K562 (cell line): Measurements from ENCODE around the gene DUOXA2.

ENCODE experiments used
- CREB1 ChIP-seq, 2 experiments: sonication (generic) in 1 of 2; formaldehyde crosslinking in 1 of 2; IDR thresholded peaks; 2 replicates each; pipeline versions ENCODE4 v1.6.1 to v1.8.0; 2012 to 2022; ENCODE audit warnings: inconsistent platforms in 1 of 2, mild to moderate bottlenecking in 1 of 2, missing genetic modification reagents in 1 of 2, moderate library complexity in 1 of 2
- E2F5 ChIP-seq: sonication (generic); formaldehyde crosslinking; IDR thresholded peaks from 2 replicates; pipeline ENCODE4 v1.8.0; 2022; ENCODE audit warnings: mild to moderate bottlenecking, missing genetic modification reagents
- SIN3A ChIP-seq, 2 experiments: fragments of 150-350 bp in 1 of 2; IDR thresholded peaks; 2 replicates each; pipeline ENCODE4 v1.6.1; 2011 to 2016; ENCODE audit warnings: borderline replicate concordance in 2 of 2, low read depth in 2 of 2, low read length in 2 of 2, mild to moderate bottlenecking in 2 of 2, moderate library complexity in 2 of 2; ENCODE audit not compliant: control insufficient read depth in 1 of 2
- TCF3 ChIP-seq: sonication (generic); formaldehyde crosslinking; IDR thresholded peaks from 2 replicates; pipeline ENCODE4 v1.4.0; 2020; ENCODE audit warnings: mild to moderate bottlenecking, missing genetic modification reagents
- ZC3H4 ChIP-seq: sonication (generic); formaldehyde crosslinking; IDR thresholded peaks from 2 replicates; pipeline ENCODE4 v1.9.0; 2021; ENCODE audit warnings: missing genetic modification reagents, borderline replicate concordance
- TF ChIP-seq, protein P1 (sequence below), 3 experiments: IDR thresholded peaks in 2 of 3; conservative IDR thresholded peaks in 1 of 3; 2 replicates each; pipeline ENCODE4 v1.5.1; 2011 to 2012; ENCODE audit warnings: low read length in 3 of 3, mild to moderate bottlenecking in 3 of 3, control low read depth in 2 of 3, improper control_type of control experiment in 1 of 3, inconsistent platforms in 1 of 3, low read depth in 1 of 3, mixed read lengths in 1 of 3, moderate library complexity in 1 of 3; ENCODE audit not compliant: insufficient read depth in 2 of 3

DNA sequence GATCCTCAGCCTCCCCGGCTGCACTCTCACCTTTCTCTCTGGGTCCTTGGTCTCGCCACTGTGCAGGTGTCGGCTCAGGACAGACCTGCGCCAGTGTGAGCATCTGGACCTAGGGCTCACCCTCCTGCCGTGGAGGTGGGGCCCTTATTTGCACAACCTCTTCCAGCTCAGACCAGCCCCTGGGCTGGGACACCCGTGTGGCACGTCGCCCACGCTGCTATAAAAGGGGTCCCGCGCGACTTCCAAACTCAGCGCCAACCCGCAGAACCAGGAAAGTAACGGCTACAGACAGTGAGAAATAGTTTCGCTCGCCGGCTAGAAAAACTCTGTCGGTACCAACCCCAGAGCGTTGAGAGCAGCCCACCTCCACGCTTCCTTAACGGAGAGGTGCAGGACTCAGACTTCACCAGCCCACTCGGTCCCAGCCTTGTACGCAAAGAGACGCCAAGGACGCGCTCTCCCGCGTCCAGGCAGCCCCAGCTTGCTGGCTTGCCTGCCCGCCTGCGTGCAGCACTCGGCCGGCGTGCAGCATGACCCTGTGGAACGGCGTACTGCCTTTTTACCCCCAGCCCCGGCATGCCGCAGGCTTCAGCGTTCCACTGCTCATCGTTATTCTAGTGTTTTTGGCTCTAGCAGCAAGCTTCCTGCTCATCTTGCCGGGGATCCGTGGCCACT, at the start of gene DUOXA2, which contains the start of gene DUOX2:
- TF ChIP-seq ZC3H4 (CRISPR knock-in tag) (no peak), CREB1 (IDR thresholded peaks at IDR 0.05) (no peak), CREB1 (CRISPR knock-in tag; IDR thresholded peaks at IDR 0.05) (no peak), TCF3 (no peak), E2F5 (CRISPR knock-in tag) (no peak), SIN3A (IDR thresholded peaks at IDR 0.05; ENCODE audit: borderline replicate concordance in 2 of 2, control insufficient read depth in 1 of 2, low read depth in 2 of 2, low read length in 2 of 2) (no peak)
- TF ChIP-seq, protein P1, sequence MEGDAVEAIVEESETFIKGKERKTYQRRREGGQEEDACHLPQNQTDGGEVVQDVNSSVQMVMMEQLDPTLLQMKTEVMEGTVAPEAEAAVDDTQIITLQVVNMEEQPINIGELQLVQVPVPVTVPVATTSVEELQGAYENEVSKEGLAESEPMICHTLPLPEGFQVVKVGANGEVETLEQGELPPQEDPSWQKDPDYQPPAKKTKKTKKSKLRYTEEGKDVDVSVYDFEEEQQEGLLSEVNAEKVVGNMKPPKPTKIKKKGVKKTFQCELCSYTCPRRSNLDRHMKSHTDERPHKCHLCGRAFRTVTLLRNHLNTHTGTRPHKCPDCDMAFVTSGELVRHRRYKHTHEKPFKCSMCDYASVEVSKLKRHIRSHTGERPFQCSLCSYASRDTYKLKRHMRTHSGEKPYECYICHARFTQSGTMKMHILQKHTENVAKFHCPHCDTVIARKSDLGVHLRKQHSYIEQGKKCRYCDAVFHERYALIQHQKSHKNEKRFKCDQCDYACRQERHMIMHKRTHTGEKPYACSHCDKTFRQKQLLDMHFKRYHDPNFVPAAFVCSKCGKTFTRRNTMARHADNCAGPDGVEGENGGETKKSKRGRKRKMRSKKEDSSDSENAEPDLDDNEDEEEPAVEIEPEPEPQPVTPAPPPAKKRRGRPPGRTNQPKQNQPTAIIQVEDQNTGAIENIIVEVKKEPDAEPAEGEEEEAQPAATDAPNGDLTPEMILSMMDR (IDR thresholded peaks at IDR 0.05 in 2 of 3, conservative IDR thresholded peaks at IDR 0.05 in 1 of 3; ENCODE audit: insufficient read depth in 2 of 3, low read depth in 1 of 3, low read length in 3 of 3) = no peak
